HepG2 (cell line): ENCODE measurements around the gene NRN1L. TPM values are rescaled to one million over a fixed set of nuclear protein-coding genes. Genes with fewer than 3 reads are reported as not detected.

Source experiments
- AKNA ChIP-seq: sonication (generic); formaldehyde crosslinking; IDR thresholded peaks from 2 replicates; pipeline ENCODE4 v1.4.0; 2020; ENCODE audit warnings: missing genetic modification reagents, borderline replicate concordance
- HIVEP1 ChIP-seq: sonication (generic); formaldehyde crosslinking; IDR thresholded peaks from 2 replicates; pipeline ENCODE4 v1.4.0; 2020; ENCODE audit warnings: mild to moderate bottlenecking, missing genetic modification reagents
- KLF11 ChIP-seq: IDR thresholded peaks from 2 replicates; pipeline ENCODE4 v1.6.1; 2016; ENCODE audit warnings: missing compliant biosample characterization
- NCOA5 ChIP-seq: sonication (generic); formaldehyde crosslinking; IDR thresholded peaks from 2 replicates; pipeline ENCODE4 v1.4.0; 2020; ENCODE audit warnings: missing genetic modification reagents
- PAF1 ChIP-seq: IDR thresholded peaks from 2 replicates; pipeline ENCODE4 v1.6.1; 2016; ENCODE audit warnings: missing genetic modification reagents, missing compliant biosample characterization
- RBFOX2 ChIP-seq: fragments of 200-400 bp; formaldehyde crosslinking; IDR thresholded peaks from 2 replicates; pipeline ENCODE4 v1.6.1; 2017; ENCODE audit warnings: low read depth, mild to moderate bottlenecking, low read length
- REL ChIP-seq: sonication (generic); formaldehyde crosslinking; conservative IDR thresholded peaks from 2 replicates; pipeline ENCODE4 v1.8.0; 2022; ENCODE audit warnings: mild to moderate bottlenecking, missing genetic modification reagents, moderate library complexity
- SATB2 ChIP-seq: sonication (generic); formaldehyde crosslinking; IDR thresholded peaks from 2 replicates; pipeline ENCODE4 v1.5.0; 2020; ENCODE audit warnings: missing genetic modification reagents
- SNRNP70 ChIP-seq: fragments of 200-400 bp; formaldehyde crosslinking; IDR thresholded peaks from 2 replicates; pipeline ENCODE4 v1.6.1; 2017; ENCODE audit warnings: mild to moderate bottlenecking, low read depth, low read length, moderate library complexity
- SSRP1 ChIP-seq: IDR thresholded peaks from 2 replicates; pipeline ENCODE4 v1.6.1; 2016; ENCODE audit warnings: control low read depth
- ZFYVE20 ChIP-seq: sonication (generic); formaldehyde crosslinking; IDR thresholded peaks from 2 replicates; pipeline ENCODE4 v1.8.0; 2023; ENCODE audit warnings: low read depth, mild to moderate bottlenecking, moderate library complexity, missing genetic modification reagents, borderline replicate concordance
- polyA plus RNA-seq, 8 experiments: library from polyadenylated mRNA; depleted of rRNA in 3 of 8; stranded (reverse) in 7 of 8; unstranded in 1 of 8; fragments of >200 nt; fragmentation: Illumina TruSeq in 4 of 8; extraction: Trizol in 4 of 8; gene quantifications; 2 replicates each; pipeline versions ENCODE4 v1.2.1 to v1.2.3, GENCODE V29; 2011 to 2016; ENCODE audit warnings: low read depth in 4 of 8, missing spikeins in 1 of 8, mixed read lengths in 1 of 8; ENCODE audit not compliant: insufficient read depth in 1 of 8
- total RNA-seq, 5 experiments: library from RNA; depleted of rRNA; stranded (reverse); fragments of >200 nt; fragmentation: Illumina TruSeq; extraction: Trizol; gene quantifications; 2 replicates each; pipeline ENCODE4 v1.2.3, GENCODE V29; 2016; ENCODE audit warnings: low read depth in 1 of 5
- TF ChIP-seq, protein P1 (sequence below): sonication (generic); formaldehyde crosslinking; IDR thresholded peaks from 2 replicates; pipeline ENCODE4 v1.4.0; 2020; ENCODE audit warnings: missing genetic modification reagents
- TF ChIP-seq, protein P2 (sequence below): IDR thresholded peaks from 2 replicates; pipeline ENCODE4 v1.6.1; 2016; ENCODE audit warnings: mild to moderate bottlenecking, missing biosample characterization, missing genetic modification reagents
- TF ChIP-seq, protein P3 (sequence below): sonication (generic); formaldehyde crosslinking; IDR thresholded peaks from 2 replicates; pipeline ENCODE4 v1.4.0; 2020; ENCODE audit warnings: missing genetic modification reagents

Gene NRN1L
- total and polyA plus RNA-seq, 2 of the 13 experiments (the other 11 are each of a cell fraction or from before 2014, with no cell fraction given), result 0.53 to 1.2 TPM

GRCh38 chr16:67892899-67893742, 8.4 kb downstream of the NRN1L start, which contains the start of gene PSKH1 (continued):
- TF ChIP-seq, protein P1, sequence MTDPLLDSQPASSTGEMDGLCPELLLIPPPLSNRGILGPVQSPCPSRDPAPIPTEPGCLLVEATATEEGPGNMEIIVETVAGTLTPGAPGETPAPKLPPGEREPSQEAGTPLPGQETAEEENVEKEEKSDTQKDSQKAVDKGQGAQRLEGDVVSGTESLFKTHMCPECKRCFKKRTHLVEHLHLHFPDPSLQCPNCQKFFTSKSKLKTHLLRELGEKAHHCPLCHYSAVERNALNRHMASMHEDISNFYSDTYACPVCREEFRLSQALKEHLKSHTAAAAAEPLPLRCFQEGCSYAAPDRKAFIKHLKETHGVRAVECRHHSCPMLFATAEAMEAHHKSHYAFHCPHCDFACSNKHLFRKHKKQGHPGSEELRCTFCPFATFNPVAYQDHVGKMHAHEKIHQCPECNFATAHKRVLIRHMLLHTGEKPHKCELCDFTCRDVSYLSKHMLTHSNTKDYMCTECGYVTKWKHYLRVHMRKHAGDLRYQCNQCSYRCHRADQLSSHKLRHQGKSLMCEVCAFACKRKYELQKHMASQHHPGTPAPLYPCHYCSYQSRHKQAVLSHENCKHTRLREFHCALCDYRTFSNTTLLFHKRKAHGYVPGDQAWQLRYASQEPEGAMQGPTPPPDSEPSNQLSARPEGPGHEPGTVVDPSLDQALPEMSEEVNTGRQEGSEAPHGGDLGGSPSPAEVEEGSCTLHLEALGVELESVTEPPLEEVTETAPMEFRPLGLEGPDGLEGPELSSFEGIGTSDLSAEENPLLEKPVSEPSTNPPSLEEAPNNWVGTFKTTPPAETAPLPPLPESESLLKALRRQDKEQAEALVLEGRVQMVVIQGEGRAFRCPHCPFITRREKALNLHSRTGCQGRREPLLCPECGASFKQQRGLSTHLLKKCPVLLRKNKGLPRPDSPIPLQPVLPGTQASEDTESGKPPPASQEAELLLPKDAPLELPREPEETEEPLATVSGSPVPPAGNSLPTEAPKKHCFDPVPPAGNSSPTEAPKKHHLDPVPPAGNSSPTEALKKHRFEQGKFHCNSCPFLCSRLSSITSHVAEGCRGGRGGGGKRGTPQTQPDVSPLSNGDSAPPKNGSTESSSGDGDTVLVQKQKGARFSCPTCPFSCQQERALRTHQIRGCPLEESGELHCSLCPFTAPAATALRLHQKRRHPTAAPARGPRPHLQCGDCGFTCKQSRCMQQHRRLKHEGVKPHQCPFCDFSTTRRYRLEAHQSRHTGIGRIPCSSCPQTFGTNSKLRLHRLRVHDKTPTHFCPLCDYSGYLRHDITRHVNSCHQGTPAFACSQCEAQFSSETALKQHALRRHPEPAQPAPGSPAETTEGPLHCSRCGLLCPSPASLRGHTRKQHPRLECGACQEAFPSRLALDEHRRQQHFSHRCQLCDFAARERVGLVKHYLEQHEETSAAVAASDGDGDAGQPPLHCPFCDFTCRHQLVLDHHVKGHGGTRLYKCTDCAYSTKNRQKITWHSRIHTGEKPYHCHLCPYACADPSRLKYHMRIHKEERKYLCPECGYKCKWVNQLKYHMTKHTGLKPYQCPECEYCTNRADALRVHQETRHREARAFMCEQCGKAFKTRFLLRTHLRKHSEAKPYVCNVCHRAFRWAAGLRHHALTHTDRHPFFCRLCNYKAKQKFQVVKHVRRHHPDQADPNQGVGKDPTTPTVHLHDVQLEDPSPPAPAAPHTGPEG (CRISPR knock-in tag), result peak; percentile 61; the same call in 1 of the 2 replicates
- TF ChIP-seq REL (0 out of 2 replicates have a peak, but pooled peaks have one; percentile 33), KLF11 (no peak), RBFOX2 (peak; percentile 94), AKNA (CRISPR knock-in tag) (0 out of 2 replicates have a peak, but pooled peaks have one; percentile 88), NCOA5 (CRISPR knock-in tag) (peak; percentile 64; the same call in 1 of the 2 replicates), SNRNP70 (no peak), ZFYVE20 (CRISPR knock-in tag) (peak; percentile 89; the same call in 1 of the 2 replicates), HIVEP1 (peak; percentile 88), SSRP1 (CRISPR knock-in tag) (no peak), SATB2 (CRISPR knock-in tag) (0 out of 2 replicates have a peak, but pooled peaks have one; percentile 30), PAF1 (CRISPR knock-in tag) (no peak)
- TF ChIP-seq, protein P2, sequence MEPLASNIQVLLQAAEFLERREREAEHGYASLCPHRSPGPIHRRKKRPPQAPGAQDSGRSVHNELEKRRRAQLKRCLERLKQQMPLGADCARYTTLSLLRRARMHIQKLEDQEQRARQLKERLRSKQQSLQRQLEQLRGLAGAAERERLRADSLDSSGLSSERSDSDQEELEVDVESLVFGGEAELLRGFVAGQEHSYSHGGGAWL, result peak; percentile 76; the same call in 1 of the 2 replicates
- TF ChIP-seq, protein P3, sequence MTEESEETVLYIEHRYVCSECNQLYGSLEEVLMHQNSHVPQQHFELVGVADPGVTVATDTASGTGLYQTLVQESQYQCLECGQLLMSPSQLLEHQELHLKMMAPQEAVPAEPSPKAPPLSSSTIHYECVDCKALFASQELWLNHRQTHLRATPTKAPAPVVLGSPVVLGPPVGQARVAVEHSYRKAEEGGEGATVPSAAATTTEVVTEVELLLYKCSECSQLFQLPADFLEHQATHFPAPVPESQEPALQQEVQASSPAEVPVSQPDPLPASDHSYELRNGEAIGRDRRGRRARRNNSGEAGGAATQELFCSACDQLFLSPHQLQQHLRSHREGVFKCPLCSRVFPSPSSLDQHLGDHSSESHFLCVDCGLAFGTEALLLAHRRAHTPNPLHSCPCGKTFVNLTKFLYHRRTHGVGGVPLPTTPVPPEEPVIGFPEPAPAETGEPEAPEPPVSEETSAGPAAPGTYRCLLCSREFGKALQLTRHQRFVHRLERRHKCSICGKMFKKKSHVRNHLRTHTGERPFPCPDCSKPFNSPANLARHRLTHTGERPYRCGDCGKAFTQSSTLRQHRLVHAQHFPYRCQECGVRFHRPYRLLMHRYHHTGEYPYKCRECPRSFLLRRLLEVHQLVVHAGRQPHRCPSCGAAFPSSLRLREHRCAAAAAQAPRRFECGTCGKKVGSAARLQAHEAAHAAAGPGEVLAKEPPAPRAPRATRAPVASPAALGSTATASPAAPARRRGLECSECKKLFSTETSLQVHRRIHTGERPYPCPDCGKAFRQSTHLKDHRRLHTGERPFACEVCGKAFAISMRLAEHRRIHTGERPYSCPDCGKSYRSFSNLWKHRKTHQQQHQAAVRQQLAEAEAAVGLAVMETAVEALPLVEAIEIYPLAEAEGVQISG, result peak; percentile 74
